H1 (cell line): ENCODE data around the gene ANXA2. TPM values are rescaled to one million over a fixed set of nuclear protein-coding genes. Genes with fewer than 3 reads are reported as not detected.

Source experiments
- FOSL1 ChIP-seq: IDR thresholded peaks from 2 replicates; pipeline ENCODE4 v1.6.1; 2011; ENCODE audit warnings: mild to moderate bottlenecking, low read depth, low read length, moderate library complexity; ENCODE audit not compliant: insufficient read depth
- KDM5A ChIP-seq: fragments of 200-600 bp; IDR thresholded peaks from 2 replicates; pipeline ENCODE4 v1.7.1; 2012; ENCODE audit warnings: mild to moderate bottlenecking, low read length, inconsistent platforms, mixed read lengths
- NRF1 ChIP-seq: IDR thresholded peaks from 2 replicates; pipeline ENCODE4 v1.6.1; 2011; ENCODE audit warnings: mild to moderate bottlenecking, low read depth, low read length, improper control_type of control experiment
- SAP30 ChIP-seq: fragments of 300-600 bp; sonication (generic); IDR thresholded peaks from 2 replicates; pipeline ENCODE4 v1.7.1; 2012; ENCODE audit warnings: low read length, moderate library complexity, mild to moderate bottlenecking, inconsistent platforms; ENCODE audit not compliant: insufficient read depth, insufficient replicate concordance
- SIN3A ChIP-seq, 2 experiments: IDR thresholded peaks in 1 of 2; conservative IDR thresholded peaks in 1 of 2; 2 replicates each; pipeline ENCODE4 v1.6.1; 2011 to 2012; ENCODE audit warnings: low read length in 2 of 2, improper control_type of control experiment in 1 of 2, low read depth in 1 of 2, mild to moderate bottlenecking in 1 of 2
- TAF1 ChIP-seq: IDR thresholded peaks from 2 replicates; pipeline ENCODE4 v1.6.1; 2011; ENCODE audit warnings: mild to moderate bottlenecking, low read depth, low read length
- TBP ChIP-seq: IDR thresholded peaks from 2 replicates; pipeline ENCODE4 v1.6.1; 2011; ENCODE audit warnings: low read depth, low read length, improper control_type of control experiment
- polyA plus RNA-seq, 7 experiments: library from polyadenylated mRNA; depleted of rRNA in 3 of 7; stranded (reverse) in 5 of 7; unstranded in 2 of 7; fragments of >200 nt in 5 of 7; fragments of 200-250 nt in 2 of 7; gene quantifications; 1 replicate in 5 of 7; 2 replicates in 1 of 7; 4 replicates in 1 of 7; pipeline versions ENCODE4 v1.2.1 to v1.2.3, GENCODE V29; 2011 to 2013; ENCODE audit warnings: missing spikeins in 2 of 7, mixed read lengths in 2 of 7
- total RNA-seq: library from RNA; stranded (reverse); fragmentation: NEBNext Ultra II Directional; extraction: Animal tissue kit (Norgen Biotek cat#: 25700); gene quantifications from 2 replicates; pipeline ENCODE4 v1.2.1, GENCODE V29; 2021

ANXA2 gene
- total and polyA plus RNA-seq, 2 of the 8 experiments (the other 6 are each of a cell fraction or from before 2014, with no cell fraction given): 178 to 217 TPM

- TF ChIP-seq NRF1 (no peak), FOSL1 (no peak), KDM5A (no peak), TBP (no peak), TAF1 (no peak), SIN3A (conservative IDR thresholded peaks at IDR 0.05 in 1 of 2, IDR thresholded peaks at IDR 0.05 in 1 of 2; ENCODE audit: low read depth in 1 of 2, low read length in 2 of 2) (no peak), SAP30 (no peak)
Measured at GRCh38 chr15:60326343-60326742, 71.4 kb downstream of the ANXA2 start (continued).
